Measurements from ENCODE around the gene SUPT6H.
A peak's percentile ranks its signal among the peaks of the same experiment; 100 is the strongest.

Gene SUPT6H

DNA sequence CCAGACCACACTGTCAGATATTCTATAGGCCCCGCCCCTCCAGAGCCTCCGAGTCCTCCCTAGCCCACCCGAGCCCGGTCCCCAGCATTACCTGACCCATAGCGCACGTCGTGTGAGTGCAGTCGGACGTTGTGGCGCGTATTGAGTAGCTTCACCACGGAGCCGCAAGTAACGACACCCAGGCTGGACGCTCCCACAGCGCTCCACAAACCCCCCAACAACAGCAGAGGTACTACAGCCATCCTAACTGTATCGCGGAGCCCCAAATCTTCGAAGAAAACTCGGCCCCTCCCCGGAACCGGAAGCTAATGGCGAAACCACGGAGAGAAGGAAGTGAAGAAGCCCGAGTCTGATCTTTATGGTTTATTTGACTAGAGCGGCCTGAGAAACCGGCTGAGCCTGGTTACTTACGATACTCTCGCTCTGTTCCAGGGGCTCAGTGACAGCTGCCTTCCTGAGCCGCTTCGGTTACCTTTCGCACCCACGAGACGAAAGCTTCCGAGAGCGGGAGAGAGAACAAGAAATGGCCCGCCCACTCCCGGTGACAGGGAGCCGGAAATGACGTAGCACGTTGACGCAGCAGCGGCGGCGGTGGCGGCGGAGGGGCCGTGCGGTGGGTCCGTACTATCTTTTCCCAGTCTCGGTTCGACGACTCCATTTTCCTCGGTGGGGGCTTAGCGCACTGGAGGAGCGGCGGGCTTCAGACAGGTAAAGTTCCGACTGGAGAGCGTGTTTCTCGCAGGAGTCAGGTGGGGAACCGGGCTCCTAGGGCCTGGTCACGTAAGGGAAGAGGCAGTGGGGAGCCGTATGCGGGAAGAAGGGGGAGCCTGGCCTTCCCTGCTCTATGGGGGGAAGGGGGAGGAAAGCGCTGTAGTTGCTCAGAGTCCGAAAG, at the start of gene SUPT6H, which contains the start of gene SDF2:
TSS of gene SUPT6H (plus strand) at position 571 of the 892 bp plus-strand sequence. CDS start 11,197 bp downstream, outside the sequence.
TSS of gene SDF2 (minus strand) at position 272 of the 892 bp plus-strand sequence. CDS start at position 242, 30 bp downstream.
- peak; percentile 93 for DNase-seq (ENCODE audit: low read depth)

DNA sequence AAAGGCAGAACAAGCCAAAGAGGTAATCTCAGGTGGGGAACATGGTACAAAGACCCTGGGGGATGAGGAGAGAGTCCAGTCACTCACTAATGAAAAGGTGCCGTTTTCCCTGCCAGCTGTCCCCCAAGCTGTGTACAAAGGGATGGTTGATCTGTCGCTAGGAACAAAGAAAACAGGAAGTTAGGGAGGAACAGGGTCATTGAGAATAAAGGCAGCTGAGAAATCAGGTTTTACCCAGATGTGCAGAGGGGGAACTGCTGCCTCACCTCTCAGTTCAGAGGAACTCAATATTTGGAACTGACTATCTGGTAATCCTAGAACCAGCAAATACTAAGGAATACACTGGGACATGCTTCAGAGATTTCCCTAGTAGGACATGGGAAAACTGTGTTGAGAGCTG, 49.5 kb upstream of the SUPT6H start:
- no peak for DNase-seq (ENCODE audit: low read depth)

- no peak for DNase-seq (ENCODE audit: low read depth)
Measured at GRCh38 chr17:28612936-28613872, 48.8 kb upstream of the SUPT6H start.

GRCh38 chr17:28613931-28614381, 48.0 kb upstream of the SUPT6H start, which contains the start of gene RSKR:
Gene RSKR (minus strand): TSS chr17:28614185. CDS start chr17:28614161, 24 bp downstream.
- DNase-seq (ENCODE audit: low read depth), result no peak

- DNase-seq (ENCODE audit: low read depth), result no peak
Measured at GRCh38 chr17:28615260-28615940, 46.6 kb upstream of the SUPT6H start.

DNA sequence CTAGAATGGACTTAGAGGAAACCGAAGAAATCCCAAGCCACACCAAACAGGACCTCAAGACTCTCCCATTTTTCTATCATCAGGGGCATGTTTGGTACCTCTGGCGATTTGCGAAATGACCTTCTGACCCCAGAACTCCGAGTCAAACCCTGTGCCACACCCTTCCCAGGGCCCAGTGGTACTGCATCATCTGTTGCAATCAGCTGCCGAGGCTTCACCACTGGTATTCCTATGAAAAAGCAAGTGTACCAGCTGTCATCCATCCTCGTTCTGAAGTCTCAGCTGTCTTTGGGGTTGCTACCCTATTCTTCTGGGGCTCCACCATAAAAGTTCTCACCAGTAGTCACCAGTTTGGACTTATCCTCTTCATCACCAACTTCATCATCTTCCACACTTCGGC, 45.7 kb upstream of the SUPT6H start:
- no peak for DNase-seq (ENCODE audit: low read depth)

DNA sequence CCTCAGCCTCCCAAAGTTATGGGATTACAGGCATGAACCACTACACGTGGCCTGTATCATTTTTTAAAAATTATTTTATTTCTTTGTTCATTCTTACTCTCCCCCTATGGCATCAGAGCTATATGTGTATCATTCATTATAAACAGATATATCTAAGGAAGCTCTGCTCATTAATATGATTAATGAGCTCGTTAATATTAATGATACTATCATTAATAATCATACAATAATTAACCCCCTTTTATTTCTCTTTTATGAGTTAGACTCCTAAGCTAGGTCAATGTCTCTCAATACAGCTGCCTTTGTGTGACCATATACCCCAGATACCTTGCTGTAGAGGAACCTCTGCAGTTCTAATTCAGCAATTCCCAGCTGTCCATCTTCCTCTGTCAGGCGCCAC, 43.5 kb upstream of the SUPT6H start:
- no peak for DNase-seq (ENCODE audit: low read depth)

GRCh38 chr17:28620010-28620409, 42.0 kb upstream of the SUPT6H start:
- DNase-seq (ENCODE audit: low read depth), result no peak

GRCh38 chr17:28622186-28622585, 39.8 kb upstream of the SUPT6H start:
- no peak for DNase-seq (ENCODE audit: low read depth)

- no peak for DNase-seq (ENCODE audit: low read depth)
Measured at GRCh38 chr17:28623696-28624095, 38.3 kb upstream of the SUPT6H start.

DNA sequence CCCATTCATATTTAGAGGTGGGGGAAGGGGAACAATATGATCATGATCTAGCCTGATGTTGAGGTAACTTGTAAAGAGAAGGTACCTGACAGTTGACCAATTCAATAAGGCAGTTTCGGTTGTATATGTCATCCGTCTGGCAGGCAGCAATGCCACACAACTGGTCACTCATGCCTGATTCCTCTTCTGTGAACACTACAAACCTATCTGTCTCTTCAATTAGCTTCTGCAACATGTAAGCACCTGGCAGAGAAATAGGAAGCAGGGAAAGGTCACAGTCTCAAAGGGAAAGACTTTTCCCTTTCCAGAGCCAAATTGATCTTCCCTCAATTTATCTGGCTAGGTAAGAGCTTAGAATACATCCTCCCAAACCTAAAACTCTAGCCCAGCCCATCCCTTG, 37.9 kb upstream of the SUPT6H start:
- no peak for DNase-seq (ENCODE audit: low read depth)

GRCh38 chr17:28626818-28627217, 35.2 kb upstream of the SUPT6H start:
- DNase-seq (ENCODE audit: low read depth), result no peak

DNA sequence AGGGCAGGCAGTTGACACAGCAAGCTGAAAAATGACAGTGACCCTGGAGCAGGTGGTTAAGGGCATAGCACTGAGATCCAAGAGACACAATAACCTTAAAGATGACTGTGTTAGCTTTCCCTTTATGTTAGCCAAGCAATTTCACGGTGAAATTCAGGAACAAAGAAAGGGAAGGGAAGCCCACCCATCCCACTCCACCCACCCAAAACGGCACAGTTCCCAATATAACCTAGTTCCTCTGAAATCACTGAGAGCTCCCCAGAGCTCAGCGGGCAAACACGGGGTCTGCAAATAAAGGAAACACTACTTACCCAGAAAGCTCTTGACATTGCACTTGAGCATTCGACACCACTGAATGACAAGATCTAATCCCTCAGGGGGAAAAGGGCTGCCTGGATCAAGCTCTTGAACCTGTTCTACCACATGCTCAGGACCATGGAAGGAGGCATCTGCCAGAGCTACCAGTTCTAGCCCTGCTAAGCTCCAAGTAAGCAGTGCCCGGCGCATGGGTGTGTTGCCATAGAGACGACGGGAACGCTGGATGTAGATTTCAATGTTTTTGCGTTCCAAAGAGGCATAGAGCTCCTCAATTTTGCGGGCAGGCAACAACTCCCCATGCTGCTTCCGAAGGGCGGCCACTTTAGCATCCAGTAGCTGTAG, 27.7 kb upstream of the SUPT6H start:
- no peak for DNase-seq (ENCODE audit: low read depth)

DNA sequence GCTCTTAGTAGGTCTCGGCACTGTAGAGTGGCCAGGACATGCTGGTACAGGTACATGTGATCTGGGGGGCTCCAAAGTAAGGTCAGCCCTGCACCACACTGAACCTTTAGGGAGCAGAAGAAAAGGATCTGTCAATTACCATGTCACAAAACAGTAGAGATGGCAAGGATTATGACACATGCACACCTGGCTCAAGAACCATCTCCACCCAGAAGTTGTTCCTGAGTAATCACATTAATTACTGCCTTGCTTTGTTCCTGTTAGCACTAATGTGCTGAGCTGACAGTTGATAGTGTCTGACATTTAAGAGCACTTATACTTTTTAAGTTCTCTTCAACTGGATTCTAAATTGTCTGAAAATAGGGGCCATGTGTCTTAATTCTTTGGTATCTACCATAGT, 26.5 kb upstream of the SUPT6H start:
- no peak for DNase-seq (ENCODE audit: low read depth)

- no peak for DNase-seq (ENCODE audit: low read depth)
Measured at GRCh38 chr17:28641579-28641978, 20.4 kb upstream of the SUPT6H start.

GRCh38 chr17:28643983-28644786, 17.8 kb upstream of the SUPT6H start:
- no peak for DNase-seq (ENCODE audit: low read depth)

- DNase-seq (ENCODE audit: low read depth), result peak; percentile 96
Measured at GRCh38 chr17:28644787-28645575, 17.0 kb upstream of the SUPT6H start, which contains the start of gene BLTP2. Gene BLTP2 (minus strand): TSS chr17:28645158. CDS start chr17:28645056, 102 bp downstream.

- DNase-seq (ENCODE audit: low read depth), result no peak
Measured at GRCh38 chr17:28645576-28645939, 16.4 kb upstream of the SUPT6H start.

DNA sequence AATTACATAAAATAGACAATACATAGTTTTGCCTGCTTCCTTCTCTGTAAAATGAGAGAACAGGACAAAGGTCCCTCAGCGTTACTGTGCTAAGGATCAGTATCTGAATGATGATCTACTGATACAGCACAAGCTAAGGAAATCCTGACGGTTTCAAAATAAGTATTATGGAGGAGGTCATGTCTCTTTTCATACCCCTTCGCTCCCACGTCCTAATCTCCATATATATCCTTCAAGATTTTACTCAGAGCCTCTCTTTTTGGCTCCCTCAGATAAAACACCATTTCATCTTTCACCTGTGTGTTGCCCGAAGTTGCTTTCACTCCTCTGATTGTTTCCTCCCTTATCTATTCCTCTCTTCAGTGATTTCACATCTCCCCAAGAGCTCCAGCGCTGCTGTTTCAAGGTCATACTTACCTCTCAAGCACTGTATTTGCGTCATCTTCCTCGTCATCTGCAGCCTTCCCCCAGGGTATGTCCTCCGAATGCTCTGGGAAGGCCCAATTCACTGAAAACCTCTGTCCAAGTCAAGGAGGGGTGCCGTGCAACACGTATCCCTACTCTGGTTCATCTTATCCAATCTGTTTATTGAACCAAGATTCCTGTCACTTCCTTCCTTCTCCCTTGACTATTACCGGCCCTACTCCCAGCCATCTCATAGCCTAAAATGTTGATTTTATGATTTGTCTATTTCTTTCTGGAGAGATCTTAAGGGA, 15.8 kb upstream of the SUPT6H start:
- DNase-seq (ENCODE audit: low read depth), result no peak
